Epidermal melanocyte (primary cell): Measurements from ENCODE around the gene RFWD3.

Experiments used
- DNase-seq: peaks from one replicate; pipeline ENCODE4 v3.0.0; 2011; ENCODE audit warnings: low spot score; ENCODE audit not compliant: insufficient read length

RFWD3 gene

DNA sequence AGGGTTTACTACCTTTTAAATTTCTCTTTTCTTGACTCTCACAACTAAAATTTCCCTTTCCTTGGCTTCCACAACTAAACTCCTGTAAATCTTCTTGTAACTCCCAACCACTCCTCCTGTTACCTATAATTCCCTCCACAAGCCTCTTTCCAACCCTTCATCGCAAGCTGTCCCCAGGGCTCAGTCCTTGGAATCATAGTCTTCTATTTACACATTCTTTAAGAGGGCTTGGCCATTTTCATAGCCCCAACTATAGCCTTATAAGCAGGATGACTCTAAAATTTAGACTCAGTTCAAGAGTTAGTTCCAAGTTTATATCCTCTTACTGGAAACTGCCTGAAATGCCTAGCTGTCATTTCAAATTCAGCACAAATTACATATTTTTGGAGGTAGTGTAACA, 83.7 kb downstream of the RFWD3 start:
- no peak for DNase-seq

DNA sequence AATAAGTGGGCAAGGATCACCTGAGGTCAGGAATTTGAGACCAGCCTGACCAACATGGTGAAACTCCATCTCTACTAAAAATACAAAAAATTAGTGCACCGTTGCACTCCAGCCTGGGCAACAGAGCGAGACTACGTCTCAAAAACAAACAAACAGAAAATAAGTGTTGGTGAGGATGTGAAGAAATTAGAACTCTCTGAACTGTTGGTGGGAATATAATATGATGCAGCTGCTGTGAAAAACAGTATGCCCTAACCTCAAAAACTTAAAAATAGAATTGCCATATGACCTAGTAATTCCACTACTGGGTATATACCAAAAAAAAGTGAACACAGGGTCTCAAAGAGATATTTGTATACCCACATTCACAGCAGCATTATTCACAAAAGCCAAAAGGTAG, 85.8 kb downstream of the RFWD3 start:
- DNase-seq, result no peak

DNA sequence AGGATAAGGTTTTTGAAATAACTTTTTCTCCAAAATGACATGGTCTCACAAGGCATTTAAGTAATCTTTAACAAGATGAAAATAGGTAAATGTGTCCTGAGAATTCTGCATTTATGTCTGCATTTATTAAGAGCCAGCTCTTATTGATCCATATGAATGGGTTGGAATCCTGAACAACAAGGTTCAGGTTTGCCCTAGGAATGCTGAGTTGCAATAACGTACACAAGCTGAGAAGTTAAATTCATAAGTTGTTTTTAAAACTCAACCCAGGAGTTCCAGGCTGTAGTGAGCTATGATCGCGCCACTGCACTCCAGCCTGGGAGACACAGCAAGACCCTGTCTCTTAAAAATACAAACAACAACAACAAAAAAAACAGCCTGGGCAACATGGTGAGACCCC, 87.8 kb downstream of the RFWD3 start:
- no peak for DNase-seq

DNA sequence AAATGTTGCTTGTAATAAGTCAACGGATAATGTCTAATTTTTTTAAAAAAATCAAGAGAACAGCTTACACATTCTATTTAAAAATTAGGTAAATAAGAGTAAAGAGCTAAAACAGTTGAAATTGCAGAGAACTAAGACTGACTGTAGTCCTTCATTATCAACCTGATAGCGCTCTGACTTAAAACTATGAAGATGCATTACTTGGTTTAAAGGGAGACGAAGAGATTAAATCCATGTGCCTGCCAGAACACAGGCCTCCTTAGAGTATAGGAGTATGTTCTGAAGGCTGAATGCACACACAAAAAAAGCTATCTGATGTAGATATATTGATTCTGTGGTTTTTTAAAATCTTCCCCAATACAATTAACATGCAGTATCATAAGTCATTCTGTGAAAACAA, 88.2 kb downstream of the RFWD3 start:
- DNase-seq, result no peak

DNA sequence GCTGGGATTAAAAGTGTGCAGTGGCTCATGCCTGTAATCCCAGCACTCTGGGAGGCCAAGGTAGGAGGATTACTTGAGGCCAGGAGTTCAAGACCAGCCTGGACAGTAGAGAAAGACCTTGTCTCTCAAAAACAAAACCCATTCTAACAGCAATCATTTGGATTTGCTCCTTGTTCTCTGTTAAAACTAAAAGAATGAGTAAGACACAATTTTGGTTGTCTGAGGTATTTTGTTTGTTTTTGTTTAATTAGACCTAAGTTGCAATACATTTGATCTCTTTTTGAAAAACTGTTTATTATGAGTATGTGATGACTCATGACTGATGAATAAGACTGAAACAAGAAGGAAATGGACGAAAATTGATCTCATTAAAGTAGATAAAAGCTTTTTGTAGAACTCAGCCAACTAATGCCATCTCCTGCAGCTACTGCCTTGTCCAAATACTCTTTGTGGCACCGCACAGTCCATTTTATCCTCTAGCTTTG, 88.8 kb downstream of the RFWD3 start:
- DNase-seq, result no peak

DNA sequence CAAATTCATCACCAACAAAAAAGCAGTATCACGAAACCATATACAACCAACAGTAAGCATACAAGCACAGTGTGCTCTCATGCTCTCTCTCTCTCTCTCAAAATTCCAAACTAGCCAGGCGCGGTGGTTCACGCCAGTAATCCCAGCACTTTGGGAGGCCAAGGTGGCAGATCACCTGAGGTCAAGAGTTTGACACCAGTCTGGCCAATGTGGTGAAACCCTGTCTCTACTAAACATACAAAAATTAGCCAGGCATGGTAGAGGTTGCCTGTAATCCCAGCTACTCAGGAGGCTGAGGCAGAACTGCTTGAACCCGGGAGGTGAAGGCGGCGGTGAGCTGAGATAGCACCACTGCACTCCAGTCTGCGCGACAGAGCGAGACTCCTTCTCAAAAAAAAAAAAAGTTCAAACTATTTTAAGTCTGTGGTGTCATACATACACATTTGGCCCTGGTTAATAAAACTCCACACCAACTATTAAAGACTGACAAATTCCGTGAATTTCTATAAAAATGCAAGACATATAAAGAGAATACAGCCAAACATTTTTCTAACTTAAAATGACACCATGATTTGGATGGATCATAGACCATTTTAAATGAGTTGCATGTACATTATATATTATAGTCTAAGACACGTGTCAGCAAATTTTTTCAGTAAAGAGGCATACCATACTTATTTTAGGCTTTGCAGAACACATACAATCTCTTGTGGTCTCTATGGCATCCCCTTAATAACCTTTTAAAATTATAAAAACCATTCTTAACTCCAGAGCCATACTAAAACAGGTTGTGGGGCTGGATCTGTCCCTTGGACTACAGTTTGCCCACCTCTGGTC, 90.7 kb downstream of the RFWD3 start:
- no peak for DNase-seq

DNA sequence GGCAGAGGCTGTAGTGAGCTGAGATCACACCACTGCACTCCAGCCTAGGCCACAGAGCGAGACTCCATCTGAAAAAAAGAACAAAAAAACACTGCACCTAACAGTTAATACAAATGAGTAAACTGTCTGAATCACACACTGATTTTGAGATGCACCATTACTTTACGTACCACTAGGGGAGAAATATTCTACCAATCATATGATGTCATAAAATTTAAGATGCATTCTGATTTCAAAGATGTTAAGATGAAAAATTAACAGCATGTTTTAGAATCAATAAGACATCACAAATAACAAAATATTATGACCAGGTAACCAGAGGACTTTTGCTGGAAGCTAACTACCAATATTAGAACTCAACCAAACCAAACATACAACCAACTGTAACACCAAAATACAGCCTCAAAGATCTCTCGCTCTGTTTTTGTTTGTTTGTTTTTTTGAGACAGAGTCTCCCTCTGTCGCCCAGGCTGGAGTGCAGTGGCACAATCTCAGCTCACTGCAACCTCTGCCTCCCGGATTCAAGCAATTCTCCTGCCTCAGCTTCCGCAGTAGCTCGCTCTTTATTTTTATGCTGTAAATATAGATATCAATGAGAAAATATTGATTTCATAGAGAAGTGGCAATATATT, 91.4 kb downstream of the RFWD3 start:
- DNase-seq, result no peak

DNA sequence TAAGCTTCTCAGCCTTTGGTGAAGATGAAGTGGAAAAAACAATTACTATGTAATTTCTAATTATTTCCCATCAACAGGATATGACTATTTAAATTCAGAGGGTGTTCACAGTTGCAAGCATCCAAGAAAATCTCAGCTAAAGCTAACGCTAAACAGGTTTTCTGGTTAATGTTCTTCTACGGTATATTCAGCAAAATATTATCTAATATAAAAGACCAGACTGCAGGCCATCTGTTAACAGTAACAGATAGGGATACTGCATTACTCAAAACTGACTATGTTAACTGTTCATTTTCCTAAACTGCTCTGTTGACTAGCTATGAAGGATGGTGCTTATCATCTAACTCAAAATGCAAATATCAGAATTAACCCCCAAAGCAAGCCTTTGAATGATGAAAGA, 92.5 kb downstream of the RFWD3 start:
- no peak for DNase-seq

DNA sequence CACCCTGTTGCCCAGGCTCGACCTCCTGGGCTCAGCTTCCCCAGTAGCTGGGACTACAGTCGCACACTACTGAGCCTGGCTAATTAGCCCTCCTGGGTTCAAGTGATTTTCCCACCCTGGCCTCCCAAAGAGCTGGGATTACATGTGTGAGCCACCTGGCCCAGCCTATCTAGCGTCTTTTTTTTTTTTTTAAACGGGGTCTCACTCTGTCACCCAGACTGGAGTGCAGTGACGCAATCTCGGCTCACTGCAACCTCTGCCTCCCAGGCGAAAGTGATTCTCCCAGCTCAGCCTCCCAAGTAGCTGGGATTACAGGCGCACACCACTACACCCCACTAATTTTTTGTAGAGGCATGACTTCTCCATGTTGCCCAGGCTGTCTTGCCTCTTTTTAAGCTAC, 93.1 kb downstream of the RFWD3 start:
- no peak for DNase-seq
